Islet of Langerhans (tissue), 1 donor: Measurements from ENCODE around the gene GIPC1.
"Not testable (repeated sequence)": the region's sequence is repeated elsewhere in the genome, so short reads cannot be mapped to it uniquely, and the experiment has no call there.

Experiments used
- FAIRE-seq: peaks from one replicate; lab custom pipeline; 2011; peaks lifted over from hg19 to GRCh38; lab: Jason Lieb, UNC

Gene GIPC1

GRCh38 chr19:14496029-14496833 is at the start of gene GIPC1:
TSS of gene GIPC1 (minus strand) at chr19:14496127. CDS start at chr19:14482976, 13,151 bp downstream.
- peak; percentile 73 for FAIRE-seq

GRCh38 chr19:14545716-14546082 is 49.8 kb upstream of the GIPC1 start:
- no peak for FAIRE-seq

- FAIRE-seq: no peak
Measured at GRCh38 chr19:14544977-14545715, 49.2 kb upstream of the GIPC1 start.

GRCh38 chr19:14544047-14544446 is 48.1 kb upstream of the GIPC1 start:
- FAIRE-seq: no peak

- no peak for FAIRE-seq
Measured at GRCh38 chr19:14542711-14543328, 46.9 kb upstream of the GIPC1 start.

- FAIRE-seq: not testable (repeated sequence)
Measured at GRCh38 chr19:14541979-14542378, 46.1 kb upstream of the GIPC1 start.

- no peak for FAIRE-seq
Measured at GRCh38 chr19:14540741-14541525, 45.0 kb upstream of the GIPC1 start.

- no peak for FAIRE-seq
Measured at GRCh38 chr19:14536926-14537692, 41.2 kb upstream of the GIPC1 start.

- no peak for FAIRE-seq
Measured at GRCh38 chr19:14533450-14533849, 37.5 kb upstream of the GIPC1 start.

- FAIRE-seq: no peak
Measured at GRCh38 chr19:14530506-14530905, 34.6 kb upstream of the GIPC1 start.

- no peak for FAIRE-seq
Measured at GRCh38 chr19:14530005-14530348, 34.0 kb upstream of the GIPC1 start.

- FAIRE-seq: no peak
Measured at GRCh38 chr19:14529254-14530004, 33.5 kb upstream of the GIPC1 start, which contains the start of gene TECR. TSS of gene TECR (plus strand) at chr19:14529594. CDS start at chr19:14529697, 103 bp downstream.

GRCh38 chr19:14528419-14529253 is 32.7 kb upstream of the GIPC1 start:
- FAIRE-seq: no peak

GRCh38 chr19:14526423-14526822 is 30.5 kb upstream of the GIPC1 start:
- FAIRE-seq: no peak

GRCh38 chr19:14525729-14526128 is 29.8 kb upstream of the GIPC1 start:
- FAIRE-seq: no peak

- no peak for FAIRE-seq
Measured at GRCh38 chr19:14520543-14520942, 24.6 kb upstream of the GIPC1 start.

GRCh38 chr19:14519860-14520407 is 24.0 kb upstream of the GIPC1 start:
- no peak for FAIRE-seq

GRCh38 chr19:14519245-14519859 is 23.4 kb upstream of the GIPC1 start:
- no peak for FAIRE-seq

GRCh38 chr19:14517840-14518505 is 22.0 kb upstream of the GIPC1 start, which contains the start of gene DNAJB1:
TSS of gene DNAJB1 (minus strand) at chr19:14518397. CDS start at chr19:14518349, 48 bp downstream.
- FAIRE-seq: no peak
